ENCODE results near the gene BRD7.

Gene BRD7

DNA sequence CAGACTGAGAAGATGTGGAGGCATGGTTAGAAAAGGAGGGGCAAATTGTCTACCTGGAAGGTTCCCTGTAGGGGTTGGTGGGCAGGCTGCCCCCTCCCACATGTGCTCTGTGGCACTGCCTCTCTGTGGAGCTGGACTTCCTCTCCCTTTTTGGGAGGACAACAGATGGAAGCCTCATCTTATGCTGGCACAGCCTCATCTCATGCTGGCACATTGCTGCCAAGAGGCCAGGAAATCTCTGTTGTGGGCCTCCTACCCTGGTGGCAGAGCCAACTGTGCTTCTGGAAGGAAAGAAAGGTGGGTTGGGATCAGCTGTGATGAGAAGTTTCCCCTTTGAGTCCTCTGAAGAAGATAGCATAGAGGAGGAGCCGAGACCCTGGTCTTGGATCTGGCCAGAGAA, 19.7 kb upstream of the BRD7 start:
- Histone ChIP-seq H3K9ac (ENCODE audit: insufficient read length, low read depth) (no peak overlapping the region), H3K9me3 (ENCODE audit: insufficient read depth, low read length) (no peaks in the 10 kb centered on the region), H3K4me3 (ENCODE audit: insufficient read length, low read depth) (no peak overlapping the region), H3K36me3 (ENCODE audit: insufficient read depth, insufficient read length, low read length) (no peaks in the 10 kb centered on the region), H3K4me1 (ENCODE audit: insufficient read depth, insufficient read length) (no peaks in the 10 kb centered on the region), H3K27me3 (ENCODE audit: insufficient read depth, insufficient read length) (no peaks in the 10 kb centered on the region)
- no peak for TF ChIP-seq SUZ12 (IDR thresholded peaks at IDR 0.05; ENCODE audit: extremely low read depth, insufficient read depth, insufficient read length)
- TF ChIP-seq ZNF274 (IDR thresholded peaks at IDR 0.05; ENCODE audit: low read depth, low read length), result no peak
- DNase-seq (ENCODE audit: low read depth, low spot score), result no peak

DNA sequence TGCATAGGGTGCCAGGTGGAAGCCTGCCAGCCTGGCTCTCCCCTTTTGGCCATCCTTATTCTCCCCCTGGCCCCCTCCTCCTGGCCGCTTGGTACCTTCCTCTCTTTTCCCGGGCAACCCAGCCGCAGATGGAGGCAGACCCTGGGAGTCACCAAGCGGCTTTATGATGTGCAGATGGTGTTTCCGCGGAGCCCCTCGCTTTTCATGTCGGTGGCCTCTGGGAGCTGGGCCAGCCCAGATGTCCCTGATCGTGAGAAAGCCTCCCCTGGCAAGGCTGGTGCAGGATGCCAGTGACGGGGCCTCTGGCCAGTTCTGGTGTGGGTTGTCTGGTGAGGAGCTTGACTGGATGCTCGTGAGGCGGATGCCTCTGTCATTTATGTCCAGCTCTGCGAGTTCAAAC, 18.0 kb upstream of the BRD7 start:
- no peak overlapping the region for H3K4me3 ChIP-seq (ENCODE audit: insufficient read length, low read depth)
- no peaks in the 10 kb centered on the region for H3K36me3 ChIP-seq (ENCODE audit: insufficient read depth, insufficient read length, low read length)
- TF ChIP-seq SUZ12 (IDR thresholded peaks at IDR 0.05; ENCODE audit: extremely low read depth, insufficient read depth, insufficient read length) (no peak), ZNF274 (IDR thresholded peaks at IDR 0.05; ENCODE audit: low read depth, low read length) (no peak), YY1 (IDR thresholded peaks at IDR 0.05; ENCODE audit: insufficient read depth, insufficient read length) (no peak)
- no peak overlapping the region for H3K9ac ChIP-seq (ENCODE audit: insufficient read length, low read depth)
- no peak for DNase-seq (ENCODE audit: low read depth, low spot score)
- H3K4me1 ChIP-seq (ENCODE audit: insufficient read depth, insufficient read length), result no peaks in the 10 kb centered on the region
- H3K27me3 ChIP-seq (ENCODE audit: insufficient read depth, insufficient read length), result no peaks in the 10 kb centered on the region
- H3K9me3 ChIP-seq (ENCODE audit: insufficient read depth, low read length), result no peaks in the 10 kb centered on the region

DNA sequence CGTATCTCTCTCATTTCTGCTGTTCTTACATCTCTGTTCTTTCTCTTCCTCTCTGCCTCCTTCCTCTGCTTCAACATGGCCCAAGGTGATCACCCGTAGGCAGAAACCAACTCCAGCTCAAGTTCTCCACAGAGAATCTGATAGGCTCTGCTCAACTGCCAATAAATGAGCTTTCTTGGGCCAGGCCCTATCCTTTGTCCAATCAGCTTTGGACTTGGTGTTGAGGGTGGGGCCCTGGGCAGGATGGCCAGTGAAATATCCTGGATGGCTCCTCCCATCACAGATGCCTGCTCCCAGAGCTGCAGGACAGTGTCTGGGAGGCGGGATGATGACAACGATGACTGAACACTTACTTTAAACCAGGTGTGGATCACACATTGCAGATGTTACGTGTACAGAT, 17.4 kb upstream of the BRD7 start:
- no peak for DNase-seq (ENCODE audit: low read depth, low spot score)
- Histone ChIP-seq H3K4me1 (ENCODE audit: insufficient read depth, insufficient read length) (no peaks in the 10 kb centered on the region), H3K27me3 (ENCODE audit: insufficient read depth, insufficient read length) (no peaks in the 10 kb centered on the region), H3K9ac (ENCODE audit: insufficient read length, low read depth) (no peak overlapping the region), H3K4me3 (ENCODE audit: insufficient read length, low read depth) (no peak overlapping the region), H3K9me3 (ENCODE audit: insufficient read depth, low read length) (no peaks in the 10 kb centered on the region), H3K36me3 (ENCODE audit: insufficient read depth, insufficient read length, low read length) (no peaks in the 10 kb centered on the region)
- TF ChIP-seq SUZ12 (IDR thresholded peaks at IDR 0.05; ENCODE audit: extremely low read depth, insufficient read depth, insufficient read length) (no peak), ZNF274 (IDR thresholded peaks at IDR 0.05; ENCODE audit: low read depth, low read length) (no peak), YY1 (IDR thresholded peaks at IDR 0.05; ENCODE audit: insufficient read depth, insufficient read length) (no peak)

DNA sequence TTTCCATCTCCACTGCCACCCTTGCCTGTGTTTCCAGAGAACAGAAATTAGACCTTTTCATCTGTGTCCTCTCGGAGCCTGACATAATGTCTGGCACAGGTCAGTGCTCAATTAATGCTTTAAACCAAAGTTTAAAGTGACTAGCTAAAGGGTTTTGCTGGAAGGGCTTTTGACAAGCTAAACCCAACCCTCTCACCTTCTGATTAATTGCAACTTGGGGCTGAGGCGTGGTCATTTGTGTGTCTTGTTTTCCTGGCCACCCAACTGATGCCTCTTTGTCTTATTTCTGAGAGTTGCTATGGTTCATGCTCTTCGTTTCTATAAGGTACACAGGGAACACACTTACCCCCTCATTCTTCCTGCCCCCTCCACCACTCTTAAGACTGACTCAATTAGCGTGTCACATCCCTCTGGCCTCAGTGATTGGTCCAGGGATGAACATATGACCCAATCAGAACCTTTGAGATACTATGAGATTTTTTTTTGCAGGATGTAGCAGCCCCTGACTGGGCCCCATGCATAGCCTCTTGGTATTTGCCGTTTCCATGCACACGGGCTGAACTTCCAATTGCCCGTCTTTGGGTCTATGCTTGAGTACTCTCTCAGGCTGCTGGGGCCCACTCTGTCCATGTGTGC, 15.8 kb upstream of the BRD7 start:
- Histone ChIP-seq H3K9me3 (ENCODE audit: insufficient read depth, low read length) (no peaks in the 10 kb centered on the region), H3K9ac (ENCODE audit: insufficient read length, low read depth) (no peak overlapping the region), H3K4me1 (ENCODE audit: insufficient read depth, insufficient read length) (no peaks in the 10 kb centered on the region), H3K27me3 (ENCODE audit: insufficient read depth, insufficient read length) (no peaks in the 10 kb centered on the region), H3K36me3 (ENCODE audit: insufficient read depth, insufficient read length, low read length) (no peaks in the 10 kb centered on the region), H3K4me3 (ENCODE audit: insufficient read length, low read depth) (no peak overlapping the region)
- no peak for DNase-seq (ENCODE audit: low read depth, low spot score)
- TF ChIP-seq YY1 (IDR thresholded peaks at IDR 0.05; ENCODE audit: insufficient read depth, insufficient read length) (no peak), ZNF274 (IDR thresholded peaks at IDR 0.05; ENCODE audit: low read depth, low read length) (no peak), SUZ12 (IDR thresholded peaks at IDR 0.05; ENCODE audit: extremely low read depth, insufficient read depth, insufficient read length) (no peak)

DNA sequence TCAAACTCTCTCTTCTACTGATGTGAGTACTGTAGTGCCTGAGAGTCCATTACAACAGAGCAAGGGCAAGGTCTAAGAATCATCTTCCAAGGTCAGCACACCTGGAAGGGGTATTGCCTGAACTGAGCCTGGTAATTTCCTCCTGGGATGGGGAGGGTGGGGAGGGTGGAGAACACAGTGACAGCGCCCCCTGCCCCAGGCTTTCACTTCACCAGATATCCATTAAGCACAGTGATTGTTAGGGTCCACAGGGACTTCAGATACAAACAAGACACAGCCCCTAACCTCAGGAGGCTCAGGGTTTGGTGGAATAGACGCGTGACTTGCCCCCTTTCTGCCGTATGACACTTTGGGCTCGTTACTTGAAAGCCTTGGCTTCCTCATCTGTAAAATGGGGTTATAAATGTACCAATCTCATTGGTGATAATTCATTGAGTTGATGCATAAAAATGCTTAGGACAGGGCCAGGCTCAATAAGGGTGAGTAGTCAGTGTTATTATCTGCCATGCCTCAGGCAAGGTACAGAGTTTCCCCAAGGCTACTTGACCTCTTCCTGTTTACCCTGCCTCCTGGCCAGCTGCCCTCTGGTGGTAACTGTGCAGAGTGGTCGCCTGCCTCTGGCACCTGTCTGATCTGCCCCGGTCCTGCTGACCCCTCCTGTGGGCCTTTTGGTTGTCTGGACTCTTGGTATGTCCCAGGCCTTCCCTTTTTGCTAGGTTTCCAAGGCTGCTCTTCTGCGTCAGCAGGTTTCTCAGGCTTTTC, 13.1 kb upstream of the BRD7 start:
- no peaks in the 10 kb centered on the region for H3K36me3 ChIP-seq (ENCODE audit: insufficient read depth, insufficient read length, low read length)
- no peak for DNase-seq (ENCODE audit: low read depth, low spot score)
- H3K9me3 ChIP-seq (ENCODE audit: insufficient read depth, low read length), result no peaks in the 10 kb centered on the region
- H3K4me1 ChIP-seq (ENCODE audit: insufficient read depth, insufficient read length), result no peaks in the 10 kb centered on the region
- H3K27me3 ChIP-seq (ENCODE audit: insufficient read depth, insufficient read length), result no peaks in the 10 kb centered on the region
- TF ChIP-seq SUZ12 (IDR thresholded peaks at IDR 0.05; ENCODE audit: extremely low read depth, insufficient read depth, insufficient read length), result no peak
- no peak overlapping the region for H3K4me3 ChIP-seq (ENCODE audit: insufficient read length, low read depth)
- no peak overlapping the region for H3K9ac ChIP-seq (ENCODE audit: insufficient read length, low read depth)

DNA sequence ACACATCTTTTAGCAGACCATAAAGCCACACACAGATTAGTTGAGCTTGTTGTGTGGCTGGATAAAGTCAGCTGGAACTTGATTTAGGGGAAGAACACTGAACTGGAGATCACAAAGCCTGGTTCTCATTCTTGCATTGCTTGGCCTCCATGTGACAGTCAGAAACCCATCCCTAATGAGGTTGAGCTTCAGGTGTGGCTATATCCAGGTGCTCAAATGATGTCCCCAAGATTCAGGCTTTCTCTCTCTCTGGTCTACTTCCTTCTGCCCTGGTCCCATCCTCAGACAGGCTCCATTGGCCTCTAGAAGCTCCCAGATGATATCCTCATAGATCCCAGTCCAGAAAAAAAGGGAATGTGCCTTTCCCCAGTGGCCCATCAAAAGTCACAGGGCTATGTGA, 9.6 kb upstream of the BRD7 start:
- no peak for DNase-seq (ENCODE audit: low read depth, low spot score)
- no peak overlapping the region for H3K4me3 ChIP-seq (ENCODE audit: insufficient read length, low read depth)
- no peaks in the 10 kb centered on the region for H3K36me3 ChIP-seq (ENCODE audit: insufficient read depth, insufficient read length, low read length)
- no peak overlapping the region for H3K9ac ChIP-seq (ENCODE audit: insufficient read length, low read depth)
- H3K4me1 ChIP-seq (ENCODE audit: insufficient read depth, insufficient read length), result peaks cover 9% of the 10 kb centered on the region
- no peaks in the 10 kb centered on the region for H3K9me3 ChIP-seq (ENCODE audit: insufficient read depth, low read length)
- H3K27me3 ChIP-seq (ENCODE audit: insufficient read depth, insufficient read length), result no peaks in the 10 kb centered on the region
- TF ChIP-seq YY1 (IDR thresholded peaks at IDR 0.05; ENCODE audit: insufficient read depth, insufficient read length) (no peak), ZNF274 (IDR thresholded peaks at IDR 0.05; ENCODE audit: low read depth, low read length) (no peak), SUZ12 (IDR thresholded peaks at IDR 0.05; ENCODE audit: extremely low read depth, insufficient read depth, insufficient read length) (no peak)

DNA sequence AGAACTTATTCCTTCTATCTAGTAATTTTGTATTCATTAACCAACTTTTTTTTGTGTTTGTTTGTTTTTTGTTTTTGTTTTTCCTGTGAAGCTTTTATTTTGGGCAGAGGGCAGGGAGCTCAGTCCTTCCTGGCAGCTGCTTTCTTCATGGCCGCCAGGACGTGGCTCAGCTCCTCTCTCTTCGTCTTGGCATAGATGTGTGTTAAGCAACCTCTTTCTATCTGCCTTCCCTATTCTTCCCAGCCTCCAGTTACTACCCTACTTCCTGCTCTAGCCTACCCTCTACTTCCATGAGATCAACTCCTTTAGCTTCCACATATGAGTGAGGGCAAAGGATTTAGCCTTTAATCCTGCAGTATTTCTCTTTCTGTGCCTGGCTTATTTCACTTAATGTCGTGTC, 8.2 kb upstream of the BRD7 start:
- no peaks in the 10 kb centered on the region for H3K36me3 ChIP-seq (ENCODE audit: insufficient read depth, insufficient read length, low read length)
- no peak for DNase-seq (ENCODE audit: low read depth, low spot score)
- peaks cover 14% of the 10 kb centered on the region for H3K4me1 ChIP-seq (ENCODE audit: insufficient read depth, insufficient read length)
- H3K27me3 ChIP-seq (ENCODE audit: insufficient read depth, insufficient read length), result no peaks in the 10 kb centered on the region
- no peaks in the 10 kb centered on the region for H3K9me3 ChIP-seq (ENCODE audit: insufficient read depth, low read length)
- H3K4me3 ChIP-seq (ENCODE audit: insufficient read length, low read depth), result no peak overlapping the region
- TF ChIP-seq YY1 (IDR thresholded peaks at IDR 0.05; ENCODE audit: insufficient read depth, insufficient read length) (no peak), ZNF274 (IDR thresholded peaks at IDR 0.05; ENCODE audit: low read depth, low read length) (no peak), SUZ12 (IDR thresholded peaks at IDR 0.05; ENCODE audit: extremely low read depth, insufficient read depth, insufficient read length) (no peak)
- H3K9ac ChIP-seq (ENCODE audit: insufficient read length, low read depth), result no peak overlapping the region

Measured in NT2/D1 (cell line).